Endothelial cell of umbilical vein (primary cell): ENCODE results near the gene TTLL4.

Experiments
- FOS ChIP-seq: IDR thresholded peaks from 2 replicates; pipeline ENCODE4 v1.6.1; 2011; ENCODE audit warnings: mild to moderate bottlenecking, low read length, moderate library complexity, borderline replicate concordance; ENCODE audit not compliant: insufficient read depth
- MYC ChIP-seq: IDR thresholded peaks from one replicate; pipeline ENCODE4 v1.6.1; 2011; ENCODE audit warnings: mild to moderate bottlenecking, low read depth, low read length
- POLR2A ChIP-seq: IDR thresholded peaks from 2 replicates; pipeline ENCODE4 v1.6.1; 2012; ENCODE audit warnings: low read depth, mild to moderate bottlenecking, control low read depth, low read length
- TF ChIP-seq, protein P1 (sequence below), 2 donors: IDR thresholded peaks; 1 replicate in 1 of 2; 2 replicates in 1 of 2; pipeline ENCODE4 v1.5.1; 2011; ENCODE audit warnings: low read length in 2 of 2, mild to moderate bottlenecking in 2 of 2, moderate library complexity in 2 of 2, control low read depth in 1 of 2, inconsistent platforms in 1 of 2, low read depth in 1 of 2; ENCODE audit not compliant: insufficient read depth in 1 of 2; ENCODE audit errors: extremely low read depth in 1 of 2
- TF ChIP-seq, protein P2 (sequence below): IDR thresholded peaks from 2 replicates; pipeline ENCODE4 v1.6.1; 2011; ENCODE audit not compliant: insufficient read depth, insufficient read length

DNA sequence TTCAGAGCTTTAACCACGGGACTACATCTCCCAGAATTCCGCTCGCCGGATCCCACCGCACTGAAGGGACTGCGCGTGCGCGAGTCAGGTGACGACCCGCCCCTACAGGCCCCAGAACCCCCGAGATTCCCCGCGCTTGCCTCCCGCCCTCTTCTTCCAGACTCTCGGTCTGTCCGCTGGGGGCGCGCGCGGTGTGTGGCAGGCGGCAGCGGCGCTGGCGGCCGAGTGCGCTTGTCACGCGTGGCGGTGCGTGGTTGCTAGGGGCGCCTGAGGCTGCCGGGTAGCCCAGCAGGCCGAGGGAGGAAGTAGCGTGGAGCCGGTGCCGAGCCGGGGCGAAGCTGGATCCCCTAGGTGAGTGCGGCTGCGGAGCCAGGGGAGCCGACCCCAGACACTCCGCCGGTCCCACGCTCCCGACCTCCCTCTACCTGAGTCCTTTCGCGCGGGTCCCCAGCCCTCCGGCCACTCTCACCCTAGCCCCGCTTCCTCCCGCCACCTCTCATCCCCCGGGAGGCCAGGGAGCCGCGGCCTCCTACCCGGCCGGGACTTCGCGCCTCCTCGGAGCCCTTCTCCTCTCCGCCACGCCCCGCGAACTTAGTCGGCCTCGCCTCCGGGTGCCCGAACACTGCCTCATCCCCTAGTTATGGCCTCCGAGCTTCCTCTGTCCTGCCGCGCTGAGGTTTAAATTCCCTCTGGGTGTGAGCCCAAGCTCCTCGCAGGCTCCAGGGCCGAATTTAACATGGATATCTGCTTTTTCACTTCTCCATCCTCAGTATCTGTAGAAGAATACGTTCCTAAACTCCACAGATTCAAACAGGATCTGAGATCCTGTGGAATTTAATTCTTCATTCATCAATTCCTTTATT lies at the start of gene TTLL4:
- TF ChIP-seq, protein P1, sequence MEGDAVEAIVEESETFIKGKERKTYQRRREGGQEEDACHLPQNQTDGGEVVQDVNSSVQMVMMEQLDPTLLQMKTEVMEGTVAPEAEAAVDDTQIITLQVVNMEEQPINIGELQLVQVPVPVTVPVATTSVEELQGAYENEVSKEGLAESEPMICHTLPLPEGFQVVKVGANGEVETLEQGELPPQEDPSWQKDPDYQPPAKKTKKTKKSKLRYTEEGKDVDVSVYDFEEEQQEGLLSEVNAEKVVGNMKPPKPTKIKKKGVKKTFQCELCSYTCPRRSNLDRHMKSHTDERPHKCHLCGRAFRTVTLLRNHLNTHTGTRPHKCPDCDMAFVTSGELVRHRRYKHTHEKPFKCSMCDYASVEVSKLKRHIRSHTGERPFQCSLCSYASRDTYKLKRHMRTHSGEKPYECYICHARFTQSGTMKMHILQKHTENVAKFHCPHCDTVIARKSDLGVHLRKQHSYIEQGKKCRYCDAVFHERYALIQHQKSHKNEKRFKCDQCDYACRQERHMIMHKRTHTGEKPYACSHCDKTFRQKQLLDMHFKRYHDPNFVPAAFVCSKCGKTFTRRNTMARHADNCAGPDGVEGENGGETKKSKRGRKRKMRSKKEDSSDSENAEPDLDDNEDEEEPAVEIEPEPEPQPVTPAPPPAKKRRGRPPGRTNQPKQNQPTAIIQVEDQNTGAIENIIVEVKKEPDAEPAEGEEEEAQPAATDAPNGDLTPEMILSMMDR (IDR thresholded peaks at IDR 0.05; ENCODE audit: extremely low read depth in 1 of 2, insufficient read depth in 1 of 2, low read depth in 1 of 2, low read length in 2 of 2), result peak; percentile 81 to 82
- TF ChIP-seq, protein P2, sequence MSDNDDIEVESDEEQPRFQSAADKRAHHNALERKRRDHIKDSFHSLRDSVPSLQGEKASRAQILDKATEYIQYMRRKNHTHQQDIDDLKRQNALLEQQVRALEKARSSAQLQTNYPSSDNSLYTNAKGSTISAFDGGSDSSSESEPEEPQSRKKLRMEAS, result peak; percentile 44
- TF ChIP-seq FOS, result no peak
- TF ChIP-seq POLR2A, result peak; percentile 84
- TF ChIP-seq MYC, result no peak
